ENCODE data around the gene CWH43. TPM values are rescaled to one million over a fixed set of nuclear protein-coding genes. Genes with fewer than 3 reads are reported as not detected.
"Not testable (repeated sequence)": the region's sequence is repeated elsewhere in the genome, so short reads cannot be mapped to it uniquely, and the experiment has no call there.

CWH43 gene
- total RNA-seq, 2 experiments from 2014 or later: not detected

DNA sequence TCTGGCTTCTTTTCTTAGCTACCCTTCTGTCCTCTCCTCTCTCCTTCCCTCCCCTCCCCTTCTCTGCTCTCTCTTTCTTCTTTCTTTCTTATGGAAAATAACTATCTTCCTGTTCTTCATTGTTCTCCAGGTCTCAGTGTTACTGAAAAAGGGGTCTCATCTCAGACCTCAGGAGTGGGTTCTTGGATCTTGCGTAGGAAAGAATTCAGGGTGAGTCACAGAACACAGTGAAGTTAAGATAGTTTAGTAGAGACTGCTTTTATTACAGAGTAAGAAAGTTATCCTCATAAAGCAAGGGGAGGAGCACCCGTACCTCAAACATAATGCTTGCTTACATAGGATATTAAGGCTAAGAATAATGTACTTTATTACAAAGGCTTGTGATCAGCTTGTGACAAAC, 31.8 kb upstream of the CWH43 start:
- Mint-ChIP-seq H3K27ac (no peak overlapping the region), H3K9me3 (peaks cover 2% of the 10 kb centered on the region), H3K4me1 (ENCODE audit: low read depth) (peaks cover under 1% of the 10 kb centered on the region), H3K27me3 (ENCODE audit: low read depth) (no peaks in the 10 kb centered on the region), H3K4me3 (no peak overlapping the region), H3K36me3 (ENCODE audit: low read depth) (no peaks in the 10 kb centered on the region)
- CTCF ChIA-PET: interaction anchor here (0.7 kb wide), 1 partner anchor 11 kb away, joined by 3 read pairs; no protein-coding TSS in a partner anchor
- intact Hi-C loops (cut with micrococcal nuclease): no loop called here
- no peak for DNase-seq

DNA sequence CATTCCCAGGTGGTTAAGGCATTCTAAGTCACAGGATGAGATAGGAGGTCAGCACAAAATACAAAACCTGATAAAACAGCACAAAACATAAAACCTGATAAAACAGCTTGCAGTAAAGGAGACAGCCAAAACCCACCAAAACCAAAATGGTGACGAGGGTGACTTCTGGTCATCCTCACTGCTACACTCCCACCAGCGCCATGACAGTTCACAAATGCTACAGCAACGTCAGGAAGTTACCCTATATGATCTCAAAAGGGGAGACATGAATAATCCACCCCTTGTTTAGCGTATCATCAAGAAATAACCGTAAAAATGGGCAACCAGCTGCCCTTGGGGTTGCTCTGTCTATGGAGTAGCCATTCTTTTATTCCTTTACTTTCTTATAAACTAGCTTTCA, 28.7 kb upstream of the CWH43 start:
- DNase-seq; H3K27ac Mint-ChIP-seq; H3K36me3 Mint-ChIP-seq (ENCODE audit: low read depth); H3K9me3 Mint-ChIP-seq; H3K27me3 Mint-ChIP-seq (ENCODE audit: low read depth); H3K4me3 Mint-ChIP-seq; H3K4me1 Mint-ChIP-seq (ENCODE audit: low read depth); intact Hi-C loops (cut with micrococcal nuclease): not testable (repeated sequence)
- CTCF ChIA-PET: interaction anchor here (2.8 kb wide), 1 partner anchor 379 kb away, joined by 8 read pairs; no protein-coding TSS in a partner anchor

DNA sequence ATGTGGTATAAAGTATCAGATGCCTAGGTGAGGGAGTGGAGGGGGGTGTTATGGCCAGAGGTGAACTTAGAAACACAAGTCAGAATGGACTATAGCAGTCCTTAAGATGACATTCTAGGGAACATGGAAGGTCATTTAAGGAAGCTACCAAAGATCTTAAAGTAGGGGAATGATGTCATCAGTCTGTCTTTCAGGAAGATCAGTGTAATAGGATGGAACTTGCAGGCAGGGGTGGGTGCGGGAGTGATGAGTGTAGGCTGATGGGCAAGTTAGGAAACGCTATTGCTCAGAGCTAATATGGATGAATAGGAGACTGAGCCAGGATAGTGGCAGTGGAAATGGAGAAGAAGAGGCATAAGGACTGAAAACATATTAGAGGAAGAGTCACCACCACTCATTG, 27.5 kb upstream of the CWH43 start:
- Mint-ChIP-seq H3K36me3 (ENCODE audit: low read depth) (no peaks in the 10 kb centered on the region), H3K4me3 (no peak overlapping the region), H3K4me1 (ENCODE audit: low read depth) (no peaks in the 10 kb centered on the region), H3K9me3 (no peaks in the 10 kb centered on the region), H3K27me3 (ENCODE audit: low read depth) (no peaks in the 10 kb centered on the region), H3K27ac (no peak overlapping the region)
- CTCF ChIA-PET: interaction anchor here (0.7 to 2.8 kb wide), 3 partner anchors 309 to 513 kb away, joined by 3 to 8 read pairs (median 3); no protein-coding TSS in a partner anchor
- intact Hi-C loops (cut with micrococcal nuclease): no loop called here
- no peak for DNase-seq

DNA sequence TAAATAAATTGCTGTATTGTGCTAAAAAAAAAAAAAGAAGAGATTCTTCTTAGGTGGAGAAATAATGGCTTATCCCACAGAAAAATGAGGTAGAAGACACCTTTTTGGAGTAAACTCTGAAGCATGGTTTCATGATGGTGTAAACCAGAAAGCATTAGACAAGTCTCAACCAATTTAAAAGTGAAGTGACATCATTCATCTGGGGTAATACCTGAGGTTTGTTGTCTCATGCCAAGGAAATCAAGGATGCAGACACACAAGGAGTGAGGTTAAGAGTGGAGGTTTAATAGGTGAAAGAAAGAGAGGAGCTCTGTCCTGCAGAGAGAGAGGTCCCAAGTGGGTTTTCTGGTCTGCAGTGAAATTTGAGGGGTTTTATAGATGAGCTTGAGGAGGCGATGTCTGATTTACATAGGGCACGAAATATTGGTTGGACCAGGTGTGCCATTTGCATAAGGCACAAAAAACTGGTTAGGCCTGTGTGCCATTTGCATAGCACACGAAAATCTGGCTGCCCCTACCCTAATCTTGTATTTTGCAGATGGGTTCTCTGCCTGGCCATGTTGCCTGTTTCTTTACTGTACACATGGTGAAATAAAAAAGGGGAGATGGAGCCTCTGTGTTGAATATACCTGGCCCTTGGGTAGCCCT, 25.0 kb upstream of the CWH43 start:
- CTCF ChIA-PET: interaction anchor here (0.6 to 3.6 kb wide), 9 partner anchors 14 to 617 kb away, joined by 3 to 26 read pairs (median 3); no protein-coding TSS in a partner anchor
- no peak for DNase-seq
- no peak overlapping the region for H3K27ac Mint-ChIP-seq

DNA sequence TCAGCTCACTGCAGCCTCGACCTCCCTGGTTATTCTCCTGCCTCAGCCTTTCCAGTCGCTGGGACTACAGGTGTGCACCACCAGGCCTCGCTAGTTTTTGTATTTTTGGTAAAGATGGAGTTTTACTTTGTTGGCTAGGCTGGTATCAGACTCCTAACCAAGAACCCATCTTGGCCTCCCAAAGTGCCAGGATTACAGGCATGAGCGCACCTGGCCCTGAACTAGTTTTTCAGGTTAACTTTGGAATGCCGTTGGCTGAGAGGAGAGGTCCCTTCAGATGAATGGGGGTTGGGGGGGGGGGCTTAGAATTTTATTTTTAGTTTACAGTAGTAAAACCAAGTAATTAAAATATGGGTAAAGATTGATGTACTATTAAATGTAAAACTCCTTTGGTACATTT, 23.4 kb upstream of the CWH43 start:
- Mint-ChIP-seq H3K36me3 (ENCODE audit: low read depth) (no peaks in the 10 kb centered on the region), H3K27me3 (ENCODE audit: low read depth) (no peaks in the 10 kb centered on the region), H3K27ac (no peak overlapping the region), H3K4me3 (no peak overlapping the region), H3K4me1 (ENCODE audit: low read depth) (no peaks in the 10 kb centered on the region), H3K9me3 (no peaks in the 10 kb centered on the region)
- intact Hi-C loops (cut with micrococcal nuclease): loop anchor here (1.0 to 5.0 kb wide), 9 partner anchors 54 to 835 kb away; partner anchors contain the start of gene FRYL
- DNase-seq: no peak
- CTCF ChIA-PET: interaction anchor here (0.6 to 3.6 kb wide), 11 partner anchors 18 to 516 kb away, joined by 3 to 26 read pairs (median 4); no protein-coding TSS in a partner anchor

More for the DNA sequence above, 25.0 kb upstream of the CWH43 start:
- no peaks in the 10 kb centered on the region for H3K4me1 Mint-ChIP-seq (ENCODE audit: low read depth)
- H3K4me3 Mint-ChIP-seq: no peak overlapping the region
- intact Hi-C loops (cut with micrococcal nuclease): loop anchor here (5.0 kb wide), 1 partner anchor 834 kb away; no protein-coding TSS in a partner anchor
- no peaks in the 10 kb centered on the region for H3K27me3 Mint-ChIP-seq (ENCODE audit: low read depth)
- no peaks in the 10 kb centered on the region for H3K9me3 Mint-ChIP-seq
- no peaks in the 10 kb centered on the region for H3K36me3 Mint-ChIP-seq (ENCODE audit: low read depth)

DNA sequence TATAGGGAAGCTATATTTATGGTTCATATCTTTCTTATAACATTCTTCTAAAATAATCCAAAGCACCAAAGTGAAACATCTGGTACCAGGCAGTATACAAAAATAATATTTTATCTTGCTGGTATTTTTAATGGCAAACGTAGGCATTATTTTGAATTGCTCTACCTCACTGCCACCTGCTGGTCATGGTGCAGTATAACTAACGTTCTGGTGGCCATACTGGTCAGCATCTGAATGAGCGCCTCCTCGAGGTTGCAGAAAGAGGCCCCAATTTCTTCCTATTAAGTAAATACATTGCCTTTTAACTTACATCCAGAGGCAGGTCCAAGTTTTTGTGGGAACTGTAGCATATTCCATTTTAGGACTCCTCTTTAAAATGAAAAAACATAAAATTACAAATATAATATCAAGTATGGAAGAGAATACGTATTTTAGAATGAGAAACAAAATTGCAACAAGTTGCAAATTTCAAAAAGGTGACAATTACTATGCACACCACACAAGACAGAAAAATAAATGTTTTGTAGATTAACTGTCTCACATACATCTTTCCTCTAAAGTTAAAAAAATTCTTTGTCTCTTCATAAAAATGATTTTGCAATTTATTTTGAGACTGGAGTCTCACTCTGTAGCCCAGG, 22.9 kb upstream of the CWH43 start:
- intact Hi-C loops (cut with micrococcal nuclease): loop anchor here (1.0 to 5.0 kb wide), 9 partner anchors 54 to 836 kb away; partner anchors contain the start of gene FRYL
- H3K27ac Mint-ChIP-seq: no peak overlapping the region
- H3K27me3 Mint-ChIP-seq (ENCODE audit: low read depth): no peaks in the 10 kb centered on the region
- no peaks in the 10 kb centered on the region for H3K4me1 Mint-ChIP-seq (ENCODE audit: low read depth)
- DNase-seq: peak; percentile 89
- H3K36me3 Mint-ChIP-seq (ENCODE audit: low read depth): no peaks in the 10 kb centered on the region
- no peaks in the 10 kb centered on the region for H3K9me3 Mint-ChIP-seq
- CTCF ChIA-PET: interaction anchor here (0.6 to 3.6 kb wide), 12 partner anchors 18 to 516 kb away, joined by 3 to 26 read pairs (median 3); no protein-coding TSS in a partner anchor
- H3K4me3 Mint-ChIP-seq: no peak overlapping the region

DNA sequence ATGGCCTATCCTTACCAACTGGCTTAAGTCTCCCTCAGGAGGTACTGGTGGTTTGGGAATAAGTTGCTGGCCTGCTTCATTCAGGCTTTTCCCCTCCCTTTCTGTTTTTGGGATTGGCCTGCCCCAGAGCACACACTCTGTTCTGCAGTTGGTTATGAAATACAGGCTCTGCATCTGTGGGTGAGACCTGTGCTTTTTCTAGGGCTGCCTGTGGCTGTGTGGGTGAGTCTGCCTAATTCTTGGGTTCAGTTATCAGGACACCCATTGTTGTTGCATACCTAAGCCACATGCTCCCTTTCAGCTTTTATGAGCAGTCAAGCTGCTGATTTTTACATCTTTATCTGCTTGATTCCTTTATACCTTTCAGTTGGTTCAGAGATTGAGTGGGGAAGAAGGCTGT, 19.0 kb upstream of the CWH43 start:
- no peak for DNase-seq
- Mint-ChIP-seq H3K4me3 (no peak overlapping the region), H3K4me1 (ENCODE audit: low read depth) (no peaks in the 10 kb centered on the region), H3K36me3 (ENCODE audit: low read depth) (no peaks in the 10 kb centered on the region), H3K27ac (no peak overlapping the region), H3K9me3 (no peaks in the 10 kb centered on the region), H3K27me3 (ENCODE audit: low read depth) (no peaks in the 10 kb centered on the region)
- intact Hi-C loops (cut with micrococcal nuclease): no loop called here
- CTCF ChIA-PET: no interaction called here

DNA sequence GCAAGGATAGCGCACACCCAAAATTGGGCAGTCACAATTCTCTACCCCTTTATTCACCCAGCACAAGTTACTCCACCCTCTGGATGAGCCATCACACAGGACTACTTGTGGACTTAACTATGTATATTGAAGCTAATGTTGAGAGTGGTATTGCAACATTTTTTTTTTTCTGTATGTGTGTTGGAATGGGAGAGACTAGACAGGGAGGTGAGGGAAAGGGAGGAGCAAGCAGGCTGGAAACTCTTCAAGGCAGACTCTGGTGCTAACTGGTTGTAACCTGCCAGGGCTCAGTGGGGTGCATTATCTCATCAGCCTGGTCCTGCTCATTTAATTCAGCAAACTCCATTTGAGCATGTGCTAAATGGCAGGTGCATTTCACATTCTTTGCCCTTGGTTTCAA, 18.4 kb upstream of the CWH43 start:
- H3K4me3 Mint-ChIP-seq: no peak overlapping the region
- intact Hi-C loops (cut with micrococcal nuclease): no loop called here
- no peaks in the 10 kb centered on the region for H3K9me3 Mint-ChIP-seq
- H3K27me3 Mint-ChIP-seq (ENCODE audit: low read depth): no peaks in the 10 kb centered on the region
- CTCF ChIA-PET: interaction anchor here (1.8 kb wide), 1 partner anchor 9 kb away, joined by 3 read pairs; no protein-coding TSS in a partner anchor
- no peaks in the 10 kb centered on the region for H3K4me1 Mint-ChIP-seq (ENCODE audit: low read depth)
- H3K36me3 Mint-ChIP-seq (ENCODE audit: low read depth): no peaks in the 10 kb centered on the region
- no peak for DNase-seq
- no peak overlapping the region for H3K27ac Mint-ChIP-seq

DNA sequence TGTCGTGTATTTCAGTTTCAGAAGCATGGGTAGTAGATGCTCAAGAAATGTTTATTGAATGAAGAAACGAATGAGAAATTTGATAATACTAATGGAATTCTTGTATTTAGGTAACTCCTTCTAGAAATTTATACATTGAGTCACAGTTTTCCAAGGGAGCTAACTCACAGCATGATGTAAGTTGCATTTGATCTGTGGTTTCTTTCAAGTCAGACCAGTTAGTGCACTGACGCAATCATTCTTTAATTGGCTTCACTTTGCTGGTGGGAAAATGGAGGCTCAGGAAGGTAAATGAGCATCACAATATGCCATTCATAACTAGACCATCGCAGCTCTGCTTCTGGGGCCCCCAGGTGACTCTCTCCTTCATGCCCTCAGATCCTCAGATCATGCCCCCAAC, 17.3 kb upstream of the CWH43 start:
- H3K4me1 Mint-ChIP-seq (ENCODE audit: low read depth): no peaks in the 10 kb centered on the region
- H3K27ac Mint-ChIP-seq: no peak overlapping the region
- no peaks in the 10 kb centered on the region for H3K9me3 Mint-ChIP-seq
- intact Hi-C loops (cut with micrococcal nuclease): no loop called here
- CTCF ChIA-PET: interaction anchor here (0.6 to 1.8 kb wide), 2 partner anchors 8 to 346 kb away, joined by 3 read pairs; no protein-coding TSS in a partner anchor
- DNase-seq: no peak
- no peaks in the 10 kb centered on the region for H3K27me3 Mint-ChIP-seq (ENCODE audit: low read depth)
- H3K4me3 Mint-ChIP-seq: no peak overlapping the region
- H3K36me3 Mint-ChIP-seq (ENCODE audit: low read depth): no peaks in the 10 kb centered on the region

DNA sequence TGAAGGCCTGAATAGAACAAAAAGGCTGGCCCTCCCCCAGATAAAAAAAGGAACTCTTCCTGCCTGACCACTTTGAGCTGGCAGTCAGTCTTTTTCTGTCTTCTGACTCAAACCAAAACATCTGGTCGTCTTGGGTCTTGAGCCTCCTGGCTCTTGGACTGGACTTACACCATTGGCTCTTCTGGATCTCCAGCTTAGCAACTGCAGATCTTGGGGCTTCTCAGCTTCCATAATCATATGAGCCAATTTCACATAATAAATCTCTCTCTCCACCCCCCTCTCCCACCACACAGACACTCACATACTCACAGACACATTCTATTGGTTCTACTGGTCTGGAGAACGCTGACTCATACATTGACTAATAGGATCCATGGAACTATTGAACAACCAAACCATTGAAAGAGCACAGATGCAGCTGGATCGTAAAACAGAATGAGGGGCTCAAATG, 15.6 kb upstream of the CWH43 start:
- CTCF ChIA-PET: no interaction called here
- H3K4me1 Mint-ChIP-seq (ENCODE audit: low read depth): no peaks in the 10 kb centered on the region
- H3K27me3 Mint-ChIP-seq (ENCODE audit: low read depth): peaks cover 2% of the 10 kb centered on the region
- intact Hi-C loops (cut with micrococcal nuclease): no loop called here
- DNase-seq: no peak
- no peaks in the 10 kb centered on the region for H3K9me3 Mint-ChIP-seq
- no peaks in the 10 kb centered on the region for H3K36me3 Mint-ChIP-seq (ENCODE audit: low read depth)
- no peak overlapping the region for H3K4me3 Mint-ChIP-seq
- H3K27ac Mint-ChIP-seq: no peak overlapping the region

DNA sequence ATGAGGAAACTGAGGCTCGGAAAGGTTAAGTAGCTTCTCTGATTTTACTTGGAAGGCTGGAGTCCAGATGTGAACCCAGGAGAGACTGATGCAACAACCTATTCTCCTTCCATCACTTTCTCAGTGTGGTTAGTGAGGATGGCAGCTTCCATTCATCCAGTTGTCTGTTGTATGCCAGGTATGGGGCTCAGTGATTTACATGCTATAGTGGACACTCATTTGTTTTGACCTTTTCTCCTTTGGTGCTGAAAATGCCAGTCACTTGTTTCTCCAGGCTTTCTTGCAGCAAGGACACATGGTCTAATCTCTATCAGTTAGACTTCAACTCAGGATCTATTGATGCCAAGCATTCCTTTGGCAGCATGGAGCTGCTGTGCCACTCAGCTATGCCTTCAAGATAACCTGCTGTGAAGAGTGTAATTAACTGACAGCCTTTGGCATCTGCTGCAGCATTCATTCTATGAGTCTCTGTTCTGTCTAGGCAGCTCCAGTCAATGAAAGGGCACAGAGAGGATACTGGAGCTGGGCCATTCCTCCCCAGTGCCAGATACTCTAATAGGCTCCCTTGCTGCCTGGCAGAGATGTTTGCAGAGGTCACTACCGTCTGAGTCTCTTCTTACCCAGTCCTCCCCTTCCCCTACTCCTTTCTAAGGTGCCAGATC, 11.0 kb upstream of the CWH43 start:
- DNase-seq: no peak
- H3K27me3 Mint-ChIP-seq (ENCODE audit: low read depth): peaks cover 7% of the 10 kb centered on the region
- no peak overlapping the region for H3K27ac Mint-ChIP-seq
- no peak overlapping the region for H3K4me3 Mint-ChIP-seq
- intact Hi-C loops (cut with micrococcal nuclease): no loop called here
- H3K9me3 Mint-ChIP-seq: no peaks in the 10 kb centered on the region
- H3K36me3 Mint-ChIP-seq (ENCODE audit: low read depth): no peaks in the 10 kb centered on the region
- CTCF ChIA-PET: interaction anchor here (0.6 kb wide), 1 partner anchor 330 kb away, joined by 3 read pairs; no protein-coding TSS in a partner anchor
- no peaks in the 10 kb centered on the region for H3K4me1 Mint-ChIP-seq (ENCODE audit: low read depth)

DNA sequence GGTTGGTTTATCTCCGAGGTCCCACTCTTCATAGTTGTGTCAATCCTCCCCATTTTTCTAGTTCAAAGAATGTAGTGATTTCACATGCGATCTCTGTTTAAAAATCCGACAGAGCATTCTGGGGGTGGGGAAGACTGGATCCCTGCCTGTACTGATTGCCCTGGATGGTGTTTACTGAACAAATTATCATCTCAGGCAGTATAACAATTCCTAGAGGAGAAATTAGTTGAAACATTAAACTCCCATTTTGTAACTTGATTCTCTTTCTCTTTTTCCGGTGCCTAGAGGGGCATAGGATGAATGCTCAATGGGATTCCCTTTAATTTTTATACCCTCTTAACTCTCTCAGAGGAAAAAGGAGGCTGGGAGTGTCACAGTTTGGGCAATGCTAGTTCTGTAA, 10.0 kb upstream of the CWH43 start:
- no peaks in the 10 kb centered on the region for H3K4me1 Mint-ChIP-seq (ENCODE audit: low read depth)
- no peak for DNase-seq
- intact Hi-C loops (cut with micrococcal nuclease): no loop called here
- CTCF ChIA-PET: no interaction called here
- no peaks in the 10 kb centered on the region for H3K36me3 Mint-ChIP-seq (ENCODE audit: low read depth)
- no peak overlapping the region for H3K4me3 Mint-ChIP-seq
- H3K27me3 Mint-ChIP-seq (ENCODE audit: low read depth): peaks cover 10% of the 10 kb centered on the region
- no peak overlapping the region for H3K27ac Mint-ChIP-seq
- no peaks in the 10 kb centered on the region for H3K9me3 Mint-ChIP-seq
